Psoas muscle (tissue), 8 donors: Measurements from ENCODE around the gene GNAI1. TPM values are rescaled to one million over a fixed set of nuclear protein-coding genes. Genes with fewer than 3 reads are reported as not detected.

ENCODE experiments used
- ATAC-seq, 4 donors: fragments of 200-7000 bp; cut with Tn5 transposase; one replicate each; pipeline ENCODE4 v1.9.1; 2020; ENCODE audit warnings: moderate library complexity in 3 of 4, mild to moderate bottlenecking in 2 of 4
- DNase-seq, 2 donors: peaks; one replicate each; pipeline ENCODE4 v3.0.0-alpha.2; 2020
- H3K27ac ChIP-seq: fragments of 200-600 bp; one replicate; pipeline ENCODE4 v1.8.0; 2022
- H3K27me3 ChIP-seq, 3 donors: fragments of 200-600 bp in 1 of 3; one replicate each; pipeline versions ENCODE4 v1.6.1 to v1.8.0; 2013 to 2022; ENCODE audit warnings: low read length in 2 of 3, mild to moderate bottlenecking in 2 of 3, moderate library complexity in 1 of 3; ENCODE audit not compliant: insufficient read depth in 3 of 3
- H3K36me3 ChIP-seq, 2 donors: fragments of 200-600 bp in 1 of 2; one replicate each; pipeline versions ENCODE4 v1.6.1 to v1.8.0; 2013 to 2022; ENCODE audit warnings: low read depth in 1 of 2, mild to moderate bottlenecking in 1 of 2, moderate library complexity in 1 of 2; ENCODE audit not compliant: insufficient read depth in 1 of 2
- H3K4me1 ChIP-seq: fragments of 200-600 bp; one replicate; pipeline ENCODE4 v1.8.0; 2022
- H3K4me3 ChIP-seq: fragments of 200-600 bp; one replicate; pipeline ENCODE4 v1.8.0; 2022; ENCODE audit warnings: mild to moderate bottlenecking
- H3K9me3 ChIP-seq: fragments of 200-600 bp; one replicate; pipeline ENCODE4 v1.8.0; 2022
- CTCF ChIP-seq: fragments of 200-600 bp; IDR thresholded peaks from one replicate; pipeline ENCODE4 v1.8.0; 2022; ENCODE audit warnings: antibody characterized with exemption
- WGBS, 3 donors: extraction: QIAGEN DNeasy Blood & Tissue Kit; methylation state at CpG; one replicate each; pipeline versions ENCODE4 v1.1.6 to v1.1.7; 2013; 5-methylcytosine and 5-hydroxymethylcytosine counted together
- intact Hi-C, 2 donors: fragments of 100-400 bp; cut with DNase I; formaldehyde crosslinking; loops; one replicate each; pipeline versions ENCODE4 v1.11.0 to v1.14.2; 2022
- polyA plus RNA-seq, 3 donors: library from polyadenylated mRNA; stranded (reverse); fragments of 200-250 nt; gene quantifications; one replicate each; pipeline ENCODE4 v1.2.3, GENCODE V29; 2013
- total RNA-seq, 4 donors: library from RNA; stranded (reverse); fragmentation: NEBNext Ultra II Directional in 2 of 4; extraction: Animal tissue kit (Norgen Biotek cat#: 25700) in 2 of 4; gene quantifications; one replicate each; pipeline versions ENCODE4 v1.2.1 to v1.2.4, GENCODE V29; 2021 to 2023
- donor health status: healthy with polysubstance abuse.
- donor health status: DM: no; HTN: no; CAD: no; lungs with moderate emphysema.
- donor health status: Bipolar disorder and iron deficiency.
- donor health status: healthy.
- donor health status: DM: yes; HTN: yes; CAD: no.
- donor health status: DM: no; HTN: no; CAD: no.
- donor health status: DM: no; HTN: no; CAD: no.
- donor health status: DM: yes; HTN: yes; CAD: no.

GNAI1 gene
- total and polyA plus RNA-seq, 7 donors: 3.8 to 13.7 (median 6.5) TPM

GRCh38 chr7:80159802-80160201, 25.2 kb downstream of the GNAI1 start:
- 92 to 99% (median 95%) methylated on average over 3 of the region's 3 CpGs for WGBS, 3 donors
- ATAC-seq: no peak

GRCh38 chr7:80161466-80161865, 26.8 kb downstream of the GNAI1 start:
- intact Hi-C loops: no loop called here
- ATAC-seq: no peak
- no peak for TF ChIP-seq CTCF
- H3K27me3 ChIP-seq: no peaks in the 10 kb centered on the region
- no peak overlapping the region for H3K4me3 ChIP-seq
- H3K4me1 ChIP-seq: peaks cover 6% of the 10 kb centered on the region
- no peak for DNase-seq
- no peaks in the 10 kb centered on the region for H3K36me3 ChIP-seq
- no peak overlapping the region for H3K27ac ChIP-seq
- 50 to 88% (median 70%) methylated on average over 1 of the region's 1 CpG for WGBS, 3 donors
- H3K9me3 ChIP-seq: no peaks in the 10 kb centered on the region

More at GRCh38 chr7:80159802-80160201, 25.2 kb downstream of the GNAI1 start:
- H3K27ac ChIP-seq: no peak overlapping the region
- no peaks in the 10 kb centered on the region for H3K9me3 ChIP-seq
- intact Hi-C loops: no loop called here
- no peaks in the 10 kb centered on the region for H3K27me3 ChIP-seq
- H3K4me1 ChIP-seq: no peaks in the 10 kb centered on the region
- no peak for DNase-seq
- TF ChIP-seq CTCF: no peak
- H3K36me3 ChIP-seq: no peaks in the 10 kb centered on the region
- H3K4me3 ChIP-seq: no peak overlapping the region

- TF ChIP-seq CTCF: no peak
- intact Hi-C loops: no loop called here
- H3K9me3 ChIP-seq: no peaks in the 10 kb centered on the region
- no peak overlapping the region for H3K27ac ChIP-seq
- H3K36me3 ChIP-seq: no peaks in the 10 kb centered on the region
- DNase-seq: no peak
- H3K27me3 ChIP-seq: no peaks in the 10 kb centered on the region
- peaks cover 6% of the 10 kb centered on the region for H3K4me1 ChIP-seq
- no peak overlapping the region for H3K4me3 ChIP-seq
- ATAC-seq: no peak
These were observed 30.5 kb downstream of the GNAI1 start for GRCh38 chr7:80165177-80165576.

GRCh38 chr7:80170445-80170844, 35.8 kb downstream of the GNAI1 start:
- H3K36me3 ChIP-seq: no peaks in the 10 kb centered on the region
- H3K9me3 ChIP-seq: peaks cover 13% of the 10 kb centered on the region
- WGBS, 3 donors: 89 to 97% (median 92%) methylated on average over 2 of the region's 2 CpGs
- DNase-seq: no peak
- intact Hi-C loops: no loop called here
- TF ChIP-seq CTCF: no peak
- H3K27me3 ChIP-seq: no peaks in the 10 kb centered on the region
- no peak overlapping the region for H3K27ac ChIP-seq
- peaks cover under 1% of the 10 kb centered on the region for H3K4me1 ChIP-seq
- H3K4me3 ChIP-seq: no peak overlapping the region
- ATAC-seq: no peak

GRCh38 chr7:80172387-80172786, 37.8 kb downstream of the GNAI1 start:
- DNase-seq: no peak
- intact Hi-C loops: no loop called here
- TF ChIP-seq CTCF: no peak
- WGBS, 3 donors: 81 to 83% (median 81%) methylated on average over 4 of the region's 4 CpGs
- Histone ChIP-seq H3K36me3 (no peaks in the 10 kb centered on the region), H3K4me1 (no peaks in the 10 kb centered on the region), H3K27me3 (no peaks in the 10 kb centered on the region), H3K4me3 (no peak overlapping the region), H3K9me3 (peaks cover 13% of the 10 kb centered on the region), H3K27ac (no peak overlapping the region)
- no peak for ATAC-seq
